Effector CD4-positive, alpha-beta T cell (primary cell): Measurements from ENCODE around the gene FAM181B. TPM values are rescaled to one million over a fixed set of nuclear protein-coding genes. Genes with fewer than 3 reads are reported as not detected.

ENCODE experiments used
- DNase-seq: peaks from one replicate; pipeline ENCODE4 v3.0.0-alpha.2; 2020
- total RNA-seq: gene quantifications from one replicate; lab custom pipeline; 2026; lab: John Stamatoyannopoulos, UW

FAM181B gene, protein sequence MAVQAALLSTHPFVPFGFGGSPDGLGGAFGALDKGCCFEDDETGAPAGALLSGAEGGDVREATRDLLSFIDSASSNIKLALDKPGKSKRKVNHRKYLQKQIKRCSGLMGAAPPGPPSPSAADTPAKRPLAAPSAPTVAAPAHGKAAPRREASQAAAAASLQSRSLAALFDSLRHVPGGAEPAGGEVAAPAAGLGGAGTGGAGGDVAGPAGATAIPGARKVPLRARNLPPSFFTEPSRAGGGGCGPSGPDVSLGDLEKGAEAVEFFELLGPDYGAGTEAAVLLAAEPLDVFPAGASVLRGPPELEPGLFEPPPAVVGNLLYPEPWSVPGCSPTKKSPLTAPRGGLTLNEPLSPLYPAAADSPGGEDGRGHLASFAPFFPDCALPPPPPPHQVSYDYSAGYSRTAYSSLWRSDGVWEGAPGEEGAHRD
- total RNA-seq: not detected

DNA sequence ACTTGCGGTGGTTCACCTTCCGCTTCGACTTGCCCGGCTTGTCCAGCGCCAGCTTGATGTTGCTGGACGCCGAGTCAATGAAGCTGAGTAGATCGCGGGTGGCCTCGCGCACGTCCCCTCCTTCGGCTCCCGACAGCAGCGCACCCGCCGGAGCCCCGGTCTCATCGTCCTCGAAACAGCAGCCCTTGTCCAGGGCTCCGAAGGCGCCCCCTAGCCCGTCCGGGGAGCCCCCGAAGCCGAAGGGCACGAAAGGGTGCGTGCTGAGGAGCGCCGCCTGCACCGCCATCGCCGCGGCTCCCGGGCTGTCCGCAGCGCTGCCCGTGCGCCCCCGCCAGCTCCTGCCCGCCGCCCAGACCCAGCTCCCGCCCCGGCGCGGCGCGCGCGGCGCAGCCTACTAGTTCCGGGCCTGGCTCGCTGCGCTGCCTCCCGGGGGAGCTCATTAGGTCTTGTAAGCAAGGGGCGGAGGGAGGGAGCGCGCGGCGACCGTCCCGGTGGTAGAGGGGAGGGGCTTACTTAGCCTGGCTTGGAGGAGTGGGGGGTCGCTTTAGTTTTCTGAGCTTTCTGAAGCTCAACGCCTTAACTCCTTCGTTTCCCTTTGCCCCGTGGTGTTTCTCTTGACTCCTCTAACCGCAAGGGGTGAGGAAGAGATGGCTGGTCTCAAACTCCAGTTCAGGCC, at the start of gene FAM181B:
FAM181B (minus strand) TSS at position 421 of the 676 bp plus-strand sequence; CDS start at position 286, 135 bp downstream.
- no peak for DNase-seq

DNA sequence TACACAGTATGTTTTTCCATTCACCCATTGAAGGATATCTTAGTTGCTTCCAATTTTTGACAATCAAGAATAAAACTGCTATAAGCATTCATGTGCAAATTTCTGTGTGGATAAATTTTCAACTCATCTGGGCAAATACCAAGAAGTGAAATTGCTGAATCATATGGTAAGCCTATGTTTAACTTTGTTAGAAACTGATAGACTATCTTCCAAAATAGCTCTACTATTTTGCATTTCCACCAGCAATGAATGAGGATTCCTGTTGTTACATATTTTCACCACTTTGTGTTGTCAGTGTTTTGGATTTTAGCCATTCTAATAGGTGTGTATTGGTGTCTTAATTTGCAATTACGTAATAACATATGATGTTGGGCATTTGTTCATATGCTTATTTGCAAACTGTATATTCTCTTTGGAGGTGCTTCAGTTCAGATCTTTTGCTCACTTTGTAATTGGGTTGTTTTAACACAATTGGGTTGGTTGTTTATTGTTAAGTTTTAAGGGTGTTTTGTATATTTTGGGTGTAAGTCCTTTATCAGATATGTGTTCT, 49.2 kb upstream of the FAM181B start:
- no peak for DNase-seq

DNA sequence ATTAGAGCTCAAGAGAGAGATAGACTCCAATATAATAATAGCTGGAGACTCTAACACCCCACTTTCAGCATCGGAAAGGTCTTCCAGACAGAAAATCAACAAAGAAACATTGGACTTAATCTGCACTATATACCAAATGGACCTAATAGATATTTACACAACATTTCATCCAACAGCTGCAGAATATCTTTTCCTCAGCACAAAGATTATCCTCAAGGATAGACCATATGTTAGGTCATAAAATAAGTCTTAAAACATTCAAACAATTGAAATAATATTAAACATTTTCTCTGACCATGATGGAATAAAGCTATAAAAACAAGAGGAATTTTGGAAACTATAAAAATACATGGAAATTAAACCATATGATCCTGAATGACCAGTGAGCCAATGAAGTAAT, 45.1 kb upstream of the FAM181B start:
- DNase-seq: no peak

DNA sequence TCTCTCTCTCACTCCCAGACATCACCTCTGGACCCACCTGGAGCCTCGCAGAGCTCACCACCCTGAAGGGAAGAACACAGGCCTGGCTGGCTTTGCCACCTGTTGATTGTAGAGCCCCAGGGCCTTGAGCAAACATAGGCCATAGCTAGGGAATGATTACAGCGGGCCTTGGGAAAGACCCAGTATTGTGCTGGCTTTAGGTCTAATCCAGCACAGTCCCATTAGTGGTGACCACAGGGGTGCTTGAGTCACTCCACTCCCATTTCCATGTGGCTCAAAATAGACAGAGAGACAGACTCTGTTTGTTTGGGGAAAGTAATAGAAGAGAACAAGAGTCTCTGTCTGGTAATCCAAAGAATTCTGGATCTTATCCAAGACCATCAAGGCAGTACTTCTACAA, 42.7 kb upstream of the FAM181B start:
- DNase-seq: no peak

DNA sequence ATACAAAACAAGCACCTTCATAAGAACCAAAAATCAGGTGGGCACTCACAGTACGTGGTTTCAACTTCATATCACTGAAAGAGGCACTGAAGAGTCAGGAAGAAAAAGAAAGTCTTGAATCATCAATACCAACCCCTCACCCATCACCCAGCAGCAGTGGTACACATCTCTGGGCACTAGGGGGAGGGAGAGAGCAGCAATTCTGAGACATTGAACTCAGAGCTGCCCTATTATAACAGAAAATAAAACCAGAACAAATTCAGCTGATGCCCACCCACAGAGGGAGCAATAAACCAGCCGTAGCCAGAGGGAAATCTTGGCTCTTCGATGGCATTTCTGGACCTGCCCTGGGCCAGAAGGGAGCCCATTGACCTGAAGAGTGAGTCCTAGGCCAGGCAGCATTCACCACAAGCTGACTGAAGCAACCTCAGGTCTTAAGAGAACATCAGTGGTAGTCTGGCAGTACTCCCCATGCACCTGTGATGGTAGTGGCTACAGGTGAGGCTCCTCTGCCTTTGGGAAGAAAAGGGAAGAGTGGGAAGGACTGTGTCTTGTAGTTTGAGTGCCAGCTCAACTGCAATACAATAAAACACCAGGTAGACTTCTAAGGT, 42.2 kb upstream of the FAM181B start:
- DNase-seq: no peak

DNA sequence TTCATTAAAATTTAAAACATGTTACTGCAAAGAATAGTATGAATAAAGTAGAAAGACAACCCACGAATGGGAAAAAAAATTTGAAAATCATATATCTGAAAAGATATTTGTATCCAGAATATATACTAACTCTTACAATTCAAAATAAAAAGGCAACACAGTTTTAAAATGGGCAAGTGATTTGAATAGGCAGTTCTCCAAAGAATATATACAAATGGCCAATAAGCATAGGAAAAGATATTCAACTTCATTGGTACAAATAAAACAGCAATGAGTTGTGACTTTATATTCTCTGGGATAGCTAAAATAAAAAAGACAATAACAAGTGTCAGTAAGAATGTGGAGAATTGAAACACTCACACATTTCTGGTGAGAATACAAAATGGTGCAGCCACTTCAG, 41.6 kb upstream of the FAM181B start:
- DNase-seq: no peak

DNA sequence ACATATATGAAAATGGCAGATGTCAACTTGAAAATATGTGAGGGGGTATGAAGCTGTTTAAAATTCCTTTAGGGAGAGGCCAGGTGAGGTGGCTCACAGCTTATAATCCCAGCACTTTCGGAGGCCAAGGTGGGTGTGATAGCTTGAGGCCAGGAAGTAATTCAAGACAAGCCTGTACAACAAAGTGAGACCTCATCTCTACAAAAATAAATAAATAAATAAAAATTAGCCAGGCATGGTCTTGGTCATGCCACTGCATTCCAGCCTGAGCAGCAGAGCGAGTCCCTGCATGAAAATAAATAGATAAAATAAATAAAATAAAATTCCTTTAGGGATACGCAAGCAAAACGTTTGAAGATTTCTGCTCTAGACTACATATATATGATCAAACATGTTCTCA, 38.1 kb upstream of the FAM181B start:
- DNase-seq: no peak

DNA sequence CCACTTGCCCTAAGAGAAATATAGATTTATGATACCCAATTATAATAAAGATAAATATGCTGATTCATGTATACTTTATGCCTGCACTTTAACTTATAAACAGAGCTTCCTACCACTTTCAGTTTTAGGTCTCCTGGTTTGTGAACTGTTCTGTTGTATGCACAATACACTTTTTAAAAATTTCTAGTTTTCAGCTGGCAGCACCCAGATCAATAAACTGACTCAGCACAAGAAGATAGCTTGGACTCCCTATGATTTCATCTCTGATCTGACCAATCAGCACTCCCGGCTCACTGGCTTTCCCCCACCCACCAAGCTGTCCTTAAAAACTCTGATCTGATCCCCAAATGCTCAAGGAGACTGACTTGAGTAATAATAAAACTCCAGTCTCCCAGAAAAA, 33.5 kb upstream of the FAM181B start:
- no peak for DNase-seq

DNA sequence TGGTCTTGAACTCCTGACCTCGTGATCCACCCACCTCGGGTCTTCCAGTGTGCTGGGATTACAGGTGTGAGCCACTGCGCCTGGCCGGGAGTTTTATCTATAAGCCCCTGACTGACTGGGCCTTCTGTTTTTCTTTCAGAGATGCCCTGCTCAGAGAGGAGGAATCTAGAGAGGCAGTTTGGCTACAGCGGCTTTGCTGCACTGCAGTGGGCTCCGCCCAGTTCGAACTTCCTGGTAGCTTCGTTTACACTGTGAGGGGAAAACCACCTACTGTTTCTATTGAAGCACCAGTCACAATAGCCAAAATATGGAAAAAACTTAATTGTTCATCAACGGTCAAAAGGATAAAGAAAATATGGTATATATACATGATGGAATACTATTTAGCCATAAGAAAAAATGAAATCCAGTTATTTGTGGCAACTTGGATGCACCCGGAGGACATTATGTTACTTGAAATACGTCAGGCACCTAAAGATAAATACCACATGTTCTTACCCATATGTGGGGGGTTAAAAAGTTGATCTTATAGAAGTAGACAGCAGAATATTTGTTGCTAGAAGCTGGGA, 31.9 kb upstream of the FAM181B start:
- no peak for DNase-seq

DNA sequence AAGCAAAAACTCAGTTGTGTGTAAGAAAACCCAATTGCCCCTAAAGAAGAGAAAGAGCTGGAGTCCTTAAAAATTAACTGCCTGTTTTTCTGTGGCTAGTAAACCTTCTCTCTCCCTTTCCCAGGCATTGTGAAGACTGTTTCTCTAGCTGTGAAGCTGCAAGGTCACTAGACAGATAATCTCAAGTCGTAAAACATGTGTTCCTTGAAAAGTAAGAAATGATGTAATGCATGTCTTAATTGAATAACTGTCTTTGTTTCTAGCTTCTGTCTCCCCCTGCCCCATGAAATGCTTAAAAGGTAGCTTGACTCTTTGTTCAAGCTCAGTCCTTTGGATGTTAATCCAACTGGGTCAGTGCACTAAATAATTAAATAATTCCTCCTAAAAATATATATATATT, 29.5 kb upstream of the FAM181B start:
- DNase-seq: no peak

DNA sequence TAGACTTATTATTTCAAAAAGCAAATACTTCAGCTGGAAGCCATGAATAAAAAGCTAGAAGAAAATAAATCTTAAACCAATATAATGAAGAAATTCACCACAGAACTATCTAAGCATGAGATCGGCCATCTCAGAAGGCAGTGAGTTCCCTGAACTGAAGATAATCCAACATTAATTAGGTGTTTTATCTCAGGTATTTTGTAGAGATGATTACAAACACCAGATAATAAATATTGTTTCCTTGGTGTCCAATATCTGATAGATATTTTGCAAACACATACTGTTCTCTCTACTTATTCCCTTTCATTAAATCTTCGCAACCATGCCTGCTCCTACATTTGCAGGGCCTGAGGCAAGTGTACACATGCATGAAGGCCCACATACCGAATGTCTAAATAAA, 26.0 kb upstream of the FAM181B start:
- no peak for DNase-seq

DNA sequence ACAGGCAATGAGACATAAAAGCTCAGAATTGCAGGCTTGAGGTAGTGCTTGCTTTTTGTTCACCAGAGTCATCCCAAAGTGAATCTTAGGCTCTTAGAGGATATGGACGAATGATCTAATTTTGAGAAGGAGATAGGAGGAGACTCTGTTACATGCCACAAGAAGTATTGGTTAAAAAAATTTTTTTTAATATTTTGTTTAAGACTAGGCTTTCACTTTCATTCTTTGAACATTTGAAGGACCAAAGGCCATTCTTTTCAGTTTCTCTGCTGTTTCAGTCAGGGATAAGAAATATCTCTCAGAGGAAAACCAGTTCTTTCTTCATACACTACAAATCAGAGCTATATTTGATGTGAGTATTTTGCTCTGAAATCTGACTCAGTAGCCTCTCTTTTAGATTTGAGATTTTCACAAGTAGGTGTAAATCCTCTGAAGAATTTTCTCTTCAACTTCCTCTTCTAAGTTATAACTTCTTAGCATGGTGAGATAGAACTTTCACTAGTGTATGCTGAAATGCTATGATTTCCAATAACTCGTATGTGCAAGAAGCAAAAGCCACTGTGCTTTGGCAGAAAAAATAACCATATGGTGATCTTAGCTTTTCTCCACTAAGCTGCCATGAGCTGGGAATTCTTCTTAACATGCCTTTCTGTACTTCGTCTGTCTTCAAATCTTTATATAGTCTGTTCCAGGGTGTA, 24.1 kb upstream of the FAM181B start:
- DNase-seq: no peak

DNA sequence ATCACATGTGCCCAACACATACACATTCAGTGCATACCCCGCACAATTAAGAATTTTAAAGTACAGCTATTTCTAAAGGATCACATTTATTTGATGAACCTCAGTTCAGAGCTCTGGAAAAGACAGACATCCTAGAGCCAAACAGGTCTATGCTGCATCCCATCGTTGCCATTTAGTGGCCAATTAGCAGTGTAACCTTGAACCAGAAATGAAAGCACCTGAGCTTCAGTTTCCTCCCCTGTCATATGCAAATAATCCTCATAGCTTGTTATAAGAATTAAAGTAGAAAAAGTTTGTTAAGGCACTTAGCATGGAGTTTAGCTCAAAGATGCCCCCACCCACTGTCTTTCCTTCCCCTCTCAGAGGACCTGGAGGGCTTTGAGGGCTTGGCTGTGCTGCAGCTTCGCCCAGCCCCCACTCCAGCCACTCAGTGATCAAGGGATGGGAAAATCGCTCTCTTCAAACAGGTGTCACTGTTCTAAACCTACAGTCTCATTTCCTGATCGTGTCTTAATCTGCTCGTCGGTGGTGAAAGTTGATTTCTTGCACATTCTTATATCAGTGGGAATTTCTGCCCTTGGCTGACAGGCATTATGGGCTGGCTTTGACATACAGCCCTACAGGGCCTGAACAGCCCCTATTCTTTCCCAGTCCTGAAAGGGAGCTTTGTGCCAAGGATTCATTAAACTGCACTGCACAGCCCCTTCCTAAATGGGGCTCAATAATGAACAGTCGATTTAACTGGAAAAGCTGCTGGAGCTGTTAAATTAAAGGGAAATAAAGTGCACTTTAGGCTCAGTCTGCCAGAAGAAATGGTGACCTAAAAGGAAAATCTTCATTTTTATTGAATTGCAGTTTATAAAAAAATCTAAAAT, 23.3 kb upstream of the FAM181B start:
- no peak for DNase-seq

DNA sequence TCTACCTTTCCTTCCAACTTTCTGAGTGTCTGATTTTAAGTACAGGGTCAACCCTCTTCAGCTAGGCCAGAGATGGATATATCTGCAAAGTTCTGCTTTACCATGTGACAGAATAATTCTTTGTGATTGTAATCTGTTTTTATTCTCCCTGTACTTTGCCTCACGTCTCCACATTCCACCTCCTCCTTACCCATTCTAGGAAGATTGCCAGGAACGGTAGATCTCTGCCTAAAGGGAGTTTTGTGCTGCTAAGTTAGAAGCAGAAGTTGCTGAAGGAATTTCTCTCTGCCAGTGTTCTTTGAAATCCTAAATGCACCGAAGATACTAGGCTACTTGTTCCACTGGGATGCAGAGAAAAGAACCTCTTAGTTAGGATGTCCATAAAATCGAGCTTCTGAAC, 20.7 kb upstream of the FAM181B start:
- DNase-seq: no peak

DNA sequence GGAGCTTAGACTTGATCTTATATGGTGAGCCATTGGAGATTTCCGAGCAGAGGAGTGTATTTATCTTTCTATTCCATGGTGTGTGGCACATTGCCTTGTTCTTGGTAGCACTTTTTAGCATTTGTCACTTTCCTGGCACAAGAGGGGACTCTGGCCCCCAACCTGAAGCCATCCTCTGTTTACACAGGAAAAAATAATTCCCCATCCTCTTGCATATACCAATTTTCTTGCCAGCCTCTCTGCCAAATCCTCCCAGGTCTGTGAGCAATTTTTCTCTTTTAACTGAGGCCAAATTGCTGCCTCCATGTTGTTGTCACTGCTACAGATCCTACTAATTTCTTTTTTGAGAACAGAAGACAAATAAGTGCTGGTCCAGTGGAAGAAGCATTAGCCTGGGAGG, 20.3 kb upstream of the FAM181B start:
- DNase-seq: no peak

DNA sequence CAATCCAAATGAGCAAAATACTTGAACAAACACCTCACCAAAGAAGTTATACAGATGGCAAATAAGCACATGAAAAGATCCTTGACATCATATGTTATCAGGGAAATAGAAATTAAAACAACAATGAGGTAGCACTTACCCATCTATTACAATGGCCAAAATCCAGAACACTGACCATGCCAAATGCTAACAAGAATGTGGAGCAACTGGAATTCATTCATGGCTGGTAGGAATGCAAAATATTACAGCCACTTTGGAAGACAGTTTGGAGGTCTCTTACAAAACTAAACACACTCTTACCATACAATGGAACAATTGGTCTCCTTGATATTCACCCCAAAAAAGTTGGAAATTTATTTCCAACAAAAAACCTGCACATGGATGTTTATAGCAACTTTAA, 19.1 kb upstream of the FAM181B start:
- DNase-seq: no peak

DNA sequence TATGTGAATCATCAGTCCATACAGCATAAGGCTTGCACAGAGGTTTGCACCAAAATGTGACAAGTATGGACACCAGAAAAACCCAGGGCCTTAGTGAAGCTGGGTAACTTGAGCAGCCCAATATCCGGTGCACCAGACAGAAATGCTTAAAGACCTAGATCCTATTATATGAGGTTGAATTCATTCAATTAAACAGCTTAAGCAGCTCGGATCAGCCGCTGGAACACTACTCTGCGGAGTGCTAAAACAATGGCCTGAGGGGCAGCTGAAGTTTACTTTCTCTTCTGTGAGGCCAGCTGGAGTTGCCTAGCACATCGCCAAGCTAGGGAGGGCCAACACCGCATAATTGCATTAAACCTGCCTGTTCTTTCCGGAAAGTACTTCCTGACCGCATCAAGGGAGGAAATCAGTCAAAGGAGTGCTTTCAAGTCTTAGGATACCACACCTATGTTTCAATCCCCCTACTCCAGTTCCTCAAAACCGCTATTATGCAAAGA, 17.0 kb upstream of the FAM181B start:
- DNase-seq: no peak

DNA sequence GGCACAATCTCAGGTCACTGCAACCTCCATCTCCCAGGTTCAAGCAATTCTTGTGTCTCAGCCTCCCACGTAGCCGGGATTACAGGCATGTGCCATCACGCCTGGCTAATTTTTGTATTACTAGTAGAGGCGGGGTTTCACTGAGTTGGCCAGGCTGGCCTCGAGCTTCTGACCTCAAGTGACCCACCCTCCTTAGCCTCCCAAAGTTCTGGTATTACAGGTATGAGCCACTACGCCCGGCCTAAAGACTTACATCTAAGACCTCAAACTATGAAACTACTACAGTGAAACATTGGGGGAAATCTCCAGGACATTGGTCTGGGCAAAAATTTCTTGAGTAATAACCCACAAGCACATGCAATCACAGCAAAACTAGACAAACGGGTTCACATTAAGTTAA, 13.8 kb upstream of the FAM181B start:
- no peak for DNase-seq

DNA sequence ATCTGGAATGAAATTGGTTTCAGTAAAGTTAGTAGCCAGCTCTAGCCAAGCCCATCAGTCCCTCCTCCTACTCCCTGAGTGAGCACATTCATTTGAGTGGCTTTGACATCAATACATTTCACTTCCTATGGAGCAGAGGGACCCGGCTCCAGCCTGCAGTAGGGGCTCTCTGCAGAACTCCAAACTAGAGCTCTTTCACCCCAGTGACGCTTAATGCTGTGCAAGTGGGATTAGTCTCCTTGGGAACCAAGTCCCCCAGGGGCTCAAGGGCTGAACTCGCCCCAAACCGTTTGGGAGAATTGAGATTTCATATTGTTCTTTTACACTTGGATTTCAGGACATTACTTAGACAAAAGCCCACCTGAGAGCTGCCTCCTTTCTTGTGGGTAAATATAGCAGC, 4.4 kb upstream of the FAM181B start:
- DNase-seq: no peak

DNA sequence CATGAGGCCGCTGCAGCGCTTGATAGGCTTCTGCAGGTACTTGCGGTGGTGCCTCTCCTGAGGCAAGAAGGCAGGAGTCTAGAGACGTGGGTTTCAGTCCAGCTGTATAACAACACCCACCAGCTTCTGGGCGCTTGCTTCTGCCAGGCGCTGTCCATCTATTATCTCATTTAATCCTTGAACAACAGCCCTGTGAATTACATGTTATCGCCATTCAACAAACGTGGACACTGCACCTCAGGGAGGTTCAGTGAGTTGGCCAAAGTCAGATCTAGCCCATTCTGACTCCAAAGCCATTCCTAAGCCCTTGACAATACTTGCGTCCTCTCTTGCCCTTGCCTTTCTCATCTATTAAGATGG, 436 bp upstream of the FAM181B start:
- DNase-seq: no peak

DNA sequence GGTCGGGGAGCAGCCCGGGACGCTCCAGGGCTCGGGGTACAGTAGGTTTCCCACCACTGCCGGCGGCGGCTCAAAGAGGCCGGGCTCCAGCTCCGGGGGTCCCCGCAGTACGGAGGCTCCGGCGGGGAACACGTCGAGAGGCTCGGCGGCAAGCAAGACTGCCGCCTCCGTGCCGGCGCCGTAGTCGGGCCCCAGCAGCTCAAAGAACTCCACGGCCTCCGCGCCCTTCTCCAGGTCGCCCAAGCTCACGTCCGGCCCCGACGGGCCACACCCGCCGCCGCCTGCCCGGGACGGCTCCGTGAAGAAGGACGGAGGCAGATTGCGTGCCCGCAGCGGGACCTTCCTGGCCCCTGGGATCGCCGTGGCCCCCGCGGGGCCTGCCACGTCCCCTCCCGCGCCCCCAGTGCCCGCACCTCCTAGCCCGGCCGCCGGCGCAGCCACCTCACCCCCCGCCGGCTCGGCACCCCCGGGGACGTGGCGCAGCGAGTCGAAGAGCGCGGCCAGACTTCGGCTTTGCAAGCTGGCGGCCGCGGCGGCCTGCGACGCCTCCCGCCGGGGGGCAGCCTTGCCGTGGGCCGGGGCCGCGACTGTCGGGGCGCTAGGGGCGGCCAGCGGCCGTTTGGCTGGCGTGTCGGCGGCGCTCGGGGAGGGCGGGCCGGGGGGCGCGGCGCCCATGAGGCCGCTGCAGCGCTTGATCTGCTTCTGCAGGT, 775 bp downstream of the FAM181B start:
- DNase-seq: no peak
